Brain pericyte (primary cell): ENCODE results near the gene GDA.
"Not testable (repeated sequence)": the region's sequence is repeated elsewhere in the genome, so short reads cannot be mapped to it uniquely, and the experiment has no call there.

Source experiments
- DNase-seq: peaks from one replicate; pipeline ENCODE4 v3.0.0-alpha.2; 2012; ENCODE audit warnings: low read depth, low spot score

The GDA gene

DNA sequence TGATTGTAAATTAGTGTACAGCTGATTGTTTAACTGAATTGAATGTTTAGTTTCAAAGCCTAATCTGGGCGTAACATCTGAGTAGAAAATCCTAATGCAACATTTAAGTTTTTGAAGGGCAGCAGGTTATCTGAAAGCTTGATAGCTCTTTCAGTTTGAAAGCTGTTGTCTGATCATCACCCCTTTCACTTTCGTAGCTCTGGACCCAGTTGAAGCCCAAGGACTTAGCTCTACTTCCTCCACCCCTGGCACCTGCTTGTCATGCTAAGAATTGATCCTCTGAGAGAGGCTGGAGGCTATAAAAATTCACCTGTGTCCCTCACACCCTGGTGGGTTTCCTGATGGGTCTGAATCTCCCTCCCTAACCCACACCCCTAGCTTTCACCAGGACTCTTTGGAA is 129.7 kb downstream of the GDA start:
- no peak for DNase-seq

DNA sequence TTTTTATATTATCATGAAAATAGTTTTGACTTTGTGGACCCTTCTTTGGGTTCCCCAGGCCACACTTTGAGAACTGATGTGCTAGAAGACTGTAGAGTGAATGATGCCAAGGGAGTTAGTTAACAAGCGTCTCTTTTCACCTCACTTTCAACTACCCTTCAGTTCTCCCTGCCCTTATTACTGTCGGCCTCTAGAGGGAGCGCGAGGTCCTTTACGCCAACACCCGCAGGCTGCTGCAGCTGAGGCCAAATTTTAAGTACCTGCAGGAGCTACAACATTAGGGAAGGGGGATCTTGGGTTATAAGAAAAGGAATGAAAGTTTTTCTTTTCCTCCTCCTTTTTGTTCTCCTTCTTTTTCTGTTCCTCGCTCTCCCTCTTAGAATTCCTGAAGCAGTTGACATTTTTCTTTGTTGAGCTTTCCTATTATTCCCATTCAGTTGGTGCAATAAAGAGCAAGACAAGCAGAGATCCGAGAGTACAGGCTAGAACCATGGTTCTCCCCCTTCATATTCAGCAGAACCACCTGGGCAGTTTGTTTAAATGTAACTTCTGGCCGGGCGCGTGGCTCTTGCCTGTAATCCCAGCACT is 131.8 kb downstream of the GDA start:
- DNase-seq, result no peak

DNA sequence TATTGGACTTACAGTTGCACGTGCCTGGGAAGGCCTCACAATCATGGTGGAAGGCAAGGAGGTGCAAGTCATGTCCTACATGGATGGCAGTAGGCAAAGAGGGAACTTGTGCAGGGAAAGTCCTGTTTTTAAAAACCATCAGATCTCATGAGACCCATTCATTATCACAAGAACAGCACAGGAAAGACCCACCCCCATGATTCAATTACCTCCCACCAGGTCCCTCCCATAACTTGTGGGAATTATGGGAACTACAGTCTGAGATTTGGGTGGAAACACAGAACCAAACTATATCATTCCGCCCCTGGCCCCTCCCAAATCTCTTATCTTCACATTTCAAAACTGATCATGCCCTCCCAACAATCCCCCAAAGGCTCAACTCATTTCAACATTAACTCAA is 140.2 kb downstream of the GDA start:
- DNase-seq, result no peak

DNA sequence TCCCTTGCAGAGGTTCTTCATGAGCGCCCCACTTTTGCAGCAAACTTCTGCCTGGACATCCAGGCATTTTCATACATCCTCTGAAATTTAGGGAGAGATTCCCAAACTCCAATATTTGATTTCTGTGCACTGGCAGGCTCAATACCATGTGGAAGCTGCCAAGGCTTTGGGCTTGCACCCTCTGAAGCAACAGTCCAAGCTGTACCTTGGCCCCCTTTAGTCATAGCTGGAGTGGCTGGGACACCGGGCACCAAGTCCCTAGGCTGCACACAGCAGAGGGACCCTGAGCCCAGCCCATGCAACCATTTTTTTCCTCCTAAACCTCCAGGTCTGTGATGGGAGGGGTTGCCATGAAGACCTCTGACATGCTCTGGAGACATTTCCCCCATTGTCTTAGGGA is 141.1 kb downstream of the GDA start:
- no peak for DNase-seq

DNA sequence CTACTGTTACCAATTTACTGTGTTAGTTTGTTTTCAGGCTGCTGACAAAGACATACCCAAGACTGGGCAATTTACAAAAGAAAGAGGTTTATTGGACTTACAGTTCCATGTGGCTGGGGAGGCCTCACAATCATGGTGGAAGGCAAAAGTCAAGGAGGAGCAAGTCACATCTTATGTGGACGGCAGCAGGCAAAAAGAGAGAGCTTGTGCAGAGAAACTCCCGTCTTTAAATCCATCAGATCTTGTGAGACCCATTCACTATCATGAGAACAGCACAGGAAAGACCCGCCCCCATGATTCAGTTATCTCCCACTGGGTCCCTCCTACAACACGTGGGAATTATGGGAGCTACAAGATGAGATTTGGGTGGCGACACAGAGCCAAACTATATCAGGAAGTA is 142.3 kb downstream of the GDA start:
- not testable (repeated sequence) for DNase-seq

DNA sequence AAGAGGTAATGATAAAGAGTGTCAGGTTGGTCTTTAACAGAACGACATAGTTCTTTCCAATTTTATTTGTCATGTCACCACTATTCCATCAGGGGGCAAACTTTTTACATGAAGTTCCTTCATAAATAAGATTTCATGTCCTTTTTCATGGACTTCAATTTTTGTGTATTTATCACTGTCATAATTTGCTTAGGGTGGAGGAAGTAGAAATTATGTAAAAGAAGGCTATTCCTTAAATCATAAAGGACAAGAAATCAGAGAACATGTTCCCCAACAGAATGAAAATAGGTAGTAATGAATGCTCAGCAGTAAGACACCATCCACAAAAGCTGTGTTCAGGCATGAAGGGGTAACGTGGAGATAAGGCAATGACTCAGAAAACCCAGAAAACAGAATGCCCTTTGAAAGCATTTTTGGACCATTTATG is 143.0 kb downstream of the GDA start:
- no peak for DNase-seq

DNA sequence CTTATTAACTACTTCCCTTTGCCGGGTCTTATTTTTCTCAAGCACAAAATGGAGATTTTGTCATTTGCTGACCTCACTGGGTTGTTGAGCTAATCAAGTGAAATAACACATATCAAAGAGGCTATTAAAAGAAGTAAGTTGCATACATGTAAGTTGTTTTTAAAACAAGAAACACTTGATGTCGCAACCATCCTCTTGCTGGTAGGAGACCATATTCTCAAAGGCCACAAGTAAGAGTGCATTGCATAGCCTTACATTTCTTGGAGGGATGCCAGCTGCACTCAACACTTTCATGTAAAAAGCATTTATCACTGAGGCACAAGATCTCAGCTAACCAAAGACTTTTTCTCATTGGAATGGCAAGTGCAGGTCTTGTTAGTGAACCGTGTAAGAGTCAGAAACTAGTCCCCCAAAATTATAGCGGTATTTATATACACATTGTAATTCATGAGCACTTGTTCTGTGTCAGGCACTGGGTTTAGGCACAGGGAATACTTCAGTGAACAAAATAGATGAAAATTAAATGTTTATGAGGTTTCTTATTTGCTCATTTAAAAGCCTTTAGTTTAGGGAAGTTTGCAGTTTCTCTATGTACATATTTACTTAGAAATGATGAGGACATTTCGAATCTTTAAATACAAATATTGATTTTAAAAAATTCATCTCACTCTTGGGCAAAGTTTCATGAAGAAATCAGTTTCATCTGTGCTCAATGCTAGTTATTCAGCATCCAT is 143.8 kb downstream of the GDA start:
- peak; percentile 41 for DNase-seq

DNA sequence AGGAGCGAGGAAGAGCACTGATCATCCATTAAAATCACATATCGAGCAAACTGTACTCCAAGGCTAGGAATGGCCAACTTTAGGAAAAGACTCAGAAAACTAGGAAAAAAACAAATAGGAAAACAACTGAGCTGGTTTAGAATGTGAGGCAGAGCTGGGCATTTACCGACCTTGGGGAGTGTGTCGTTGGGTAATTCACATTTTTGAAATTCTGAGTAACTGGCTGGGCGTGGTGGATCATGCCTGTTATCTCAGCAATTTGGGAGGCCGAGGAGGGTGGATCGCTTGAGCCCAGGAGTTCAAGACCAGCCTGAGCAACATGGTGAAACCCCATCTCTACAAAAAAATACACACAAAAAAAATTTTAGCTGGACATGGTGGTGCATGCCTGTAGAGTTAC is 145.7 kb downstream of the GDA start:
- DNase-seq, result no peak

DNA sequence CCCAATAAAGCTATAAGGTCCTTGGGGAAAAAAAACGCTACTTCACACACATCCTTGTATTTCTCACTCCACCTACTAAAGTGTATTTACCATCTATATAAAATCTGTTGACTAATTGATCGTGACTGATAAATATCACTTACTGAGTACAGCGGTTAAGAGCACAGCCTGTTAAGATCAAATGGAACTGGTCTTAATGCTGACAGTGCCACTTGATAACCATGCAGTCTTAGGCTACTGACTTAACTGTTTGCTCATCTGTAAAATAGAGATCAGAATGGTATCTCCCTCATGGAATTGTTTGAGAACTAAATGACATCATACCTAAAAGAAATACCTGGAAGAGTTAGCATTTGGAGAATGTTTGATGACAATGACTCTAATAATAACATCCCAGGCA is 148.3 kb downstream of the GDA start:
- DNase-seq, result no peak

DNA sequence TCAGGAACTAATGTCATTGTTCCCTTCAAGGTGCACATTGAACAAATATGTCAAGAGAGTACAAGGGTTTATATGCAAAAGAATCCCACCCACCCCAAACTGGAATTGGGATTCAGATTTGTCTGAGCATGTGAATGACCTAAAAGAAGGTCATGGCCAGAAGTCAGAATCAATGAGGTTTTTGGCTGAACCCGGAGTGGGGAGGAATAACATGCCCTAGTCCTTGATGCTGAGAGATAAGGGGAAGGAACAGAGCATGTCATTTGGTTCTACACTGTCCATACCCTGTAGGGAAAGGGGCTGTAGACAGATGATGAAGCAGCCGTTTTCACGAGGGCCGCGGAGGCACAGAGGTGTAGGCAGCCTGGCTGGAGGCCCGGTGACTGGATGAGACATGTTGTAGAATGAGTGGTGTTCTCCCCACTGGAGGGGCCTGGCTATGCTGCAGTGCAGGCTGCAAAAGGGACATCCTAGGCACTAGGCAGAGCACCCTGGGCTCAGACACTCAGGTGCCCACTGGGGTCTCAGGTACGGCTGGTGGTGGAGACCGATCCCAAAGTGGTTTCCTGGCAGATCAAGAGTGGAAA is 149.9 kb downstream of the GDA start:
- DNase-seq, result no peak

DNA sequence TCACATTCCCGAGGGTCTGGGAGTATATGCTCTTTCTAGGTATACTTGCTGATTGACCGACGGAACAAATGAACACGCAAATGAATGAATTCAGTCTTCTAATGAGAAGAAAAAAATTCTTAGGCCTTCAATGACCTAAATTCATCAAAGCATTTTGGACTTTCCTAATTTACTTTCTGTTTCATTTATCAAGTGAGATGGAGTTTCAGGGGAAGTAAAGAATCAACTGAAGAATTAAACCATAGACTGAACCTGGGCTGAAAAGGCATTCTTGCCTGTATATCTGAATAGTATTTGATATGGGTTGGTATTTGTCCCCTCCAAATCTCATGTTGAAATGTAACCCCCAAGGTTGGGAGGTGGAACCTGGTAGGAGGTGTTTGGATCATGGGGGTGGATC is 151.6 kb downstream of the GDA start:
- no peak for DNase-seq
